ENCODE data around the gene JUNB.
A peak's percentile ranks its signal among the peaks of the same experiment; 100 is the strongest.

JUNB gene

GRCh38 chr19:12834566-12834943 lies 43.3 kb downstream of the JUNB start, which contains the start of gene RTBDN:
Gene RTBDN (minus strand): TSS chr19:12834579. CDS start chr19:12829979, 4,600 bp downstream.
- no peak for TF ChIP-seq CTCF (IDR thresholded peaks at IDR 0.05; ENCODE audit: insufficient read depth, low read length, poor library complexity, severe bottlenecking)
- H3K36me3 ChIP-seq (ENCODE audit: control insufficient read depth, insufficient read depth, low read length) = no peaks in the 10 kb centered on the region
- H3K4me3 ChIP-seq (replicated peaks; ENCODE audit: low read depth, low read length) = peak within 1 kb of the TSS; percentile 56
- no peak for DNase-seq (ENCODE audit: extremely low read depth, insufficient read length)
- peaks cover 2% of the 10 kb centered on the region for H3K27me3 ChIP-seq (replicated peaks; ENCODE audit: control insufficient read depth, insufficient read depth, low read length)

GRCh38 chr19:12834976-12835757 lies 43.9 kb downstream of the JUNB start:
- no peak for DNase-seq (ENCODE audit: extremely low read depth, insufficient read length)
- peaks cover 2% of the 10 kb centered on the region for H3K27me3 ChIP-seq (replicated peaks; ENCODE audit: control insufficient read depth, insufficient read depth, low read length)
- H3K4me3 ChIP-seq (replicated peaks; ENCODE audit: low read depth, low read length) = no peak overlapping the region
- H3K36me3 ChIP-seq (ENCODE audit: control insufficient read depth, insufficient read depth, low read length) = no peaks in the 10 kb centered on the region
- TF ChIP-seq CTCF (IDR thresholded peaks at IDR 0.05; ENCODE audit: insufficient read depth, low read length, poor library complexity, severe bottlenecking) = no peak

- DNase-seq (ENCODE audit: extremely low read depth, insufficient read length) = no peak
- Histone ChIP-seq H3K36me3 (ENCODE audit: control insufficient read depth, insufficient read depth, low read length) (no peaks in the 10 kb centered on the region), H3K27me3 (replicated peaks; ENCODE audit: control insufficient read depth, insufficient read depth, low read length) (peaks cover 2% of the 10 kb centered on the region), H3K4me3 (replicated peaks; ENCODE audit: low read depth, low read length) (no peak overlapping the region)
- TF ChIP-seq CTCF (IDR thresholded peaks at IDR 0.05; ENCODE audit: insufficient read depth, low read length, poor library complexity, severe bottlenecking) = no peak
These were observed 45.2 kb downstream of the JUNB start for GRCh38 chr19:12836529-12836863.

- TF ChIP-seq CTCF (IDR thresholded peaks at IDR 0.05; ENCODE audit: insufficient read depth, low read length, poor library complexity, severe bottlenecking) = no peak
- H3K27me3 ChIP-seq (replicated peaks; ENCODE audit: control insufficient read depth, insufficient read depth, low read length) = peaks cover 2% of the 10 kb centered on the region
These were observed 45.9 kb downstream of the JUNB start for GRCh38 chr19:12837225-12837624.

GRCh38 chr19:12838182-12838885 lies 47.0 kb downstream of the JUNB start, which contains the start of gene MAST1:
Gene MAST1 (plus strand): TSS chr19:12838515. CDS start chr19:12838573, 58 bp downstream.
- H3K4me3 ChIP-seq (replicated peaks; ENCODE audit: low read depth, low read length) = peak within 1 kb of the TSS; percentile 48
- peak; percentile 66 for DNase-seq (ENCODE audit: extremely low read depth, insufficient read length)

More at GRCh38 chr19:12837225-12837624, 45.9 kb downstream of the JUNB start:
- no peaks in the 10 kb centered on the region for H3K36me3 ChIP-seq (ENCODE audit: control insufficient read depth, insufficient read depth, low read length)
- no peak overlapping the region for H3K4me3 ChIP-seq (replicated peaks; ENCODE audit: low read depth, low read length)
- DNase-seq (ENCODE audit: extremely low read depth, insufficient read length) = no peak

More at GRCh38 chr19:12838182-12838885, 47.0 kb downstream of the JUNB start, which contains the start of gene MAST1:
- no peaks in the 10 kb centered on the region for H3K36me3 ChIP-seq (ENCODE audit: control insufficient read depth, insufficient read depth, low read length)
- no peak for TF ChIP-seq CTCF (IDR thresholded peaks at IDR 0.05; ENCODE audit: insufficient read depth, low read length, poor library complexity, severe bottlenecking)
- peaks cover 2% of the 10 kb centered on the region for H3K27me3 ChIP-seq (replicated peaks; ENCODE audit: control insufficient read depth, insufficient read depth, low read length)

Data from GM06990 (cell line).